ENCODE data around the gene PRDM16. TPM values are rescaled to one million over a fixed set of nuclear protein-coding genes. Genes with fewer than 3 reads are reported as not detected.

Gene PRDM16
- total RNA-seq, 1 experiment from 2014 or later, result 6.1 TPM

GRCh38 chr1:3035563-3036446, 33.2 kb upstream of the PRDM16 start:
- POLR2A ChIA-PET, result no interaction called here
- Histone ChIP-seq H3K27ac (ENCODE audit: low read depth, low read length) (no peak overlapping the region), H3K79me2 (ENCODE audit: insufficient read depth, low read length) (no peaks in the 10 kb centered on the region), H3K27me3 (ENCODE audit: insufficient read depth, low read length) (peaks cover 18% of the 10 kb centered on the region), H3K4me3 (replicated peaks in 1 of 2; ENCODE audit: low read depth in 1 of 2, low read length in 2 of 2) (no peak overlapping the region), H3K9me2 (ENCODE audit: insufficient read depth) (no peaks in the 10 kb centered on the region), H4K20me1 (ENCODE audit: insufficient read depth) (no peaks in the 10 kb centered on the region), H3K9ac (ENCODE audit: low read length) (no peak overlapping the region), H2AFZ (ENCODE audit: low read depth, low read length, poor library complexity, severe bottlenecking) (no peak overlapping the region), H3K4me1 (ENCODE audit: control insufficient read depth in 1 of 2, insufficient read depth in 2 of 2, low read length in 2 of 2) (no peaks in the 10 kb centered on the region), H3K4me2 (ENCODE audit: low read length) (no peak overlapping the region), H3K9me3 (ENCODE audit: control insufficient read depth in 1 of 2, insufficient read depth in 1 of 2, low read depth in 1 of 2, low read length in 2 of 2) (no peaks in the 10 kb centered on the region), H3K36me3 (ENCODE audit: control insufficient read depth in 1 of 2, insufficient read depth in 2 of 2, low read length in 2 of 2) (no peaks in the 10 kb centered on the region)
- ATAC-seq (no peak), DNase-seq (ENCODE audit: low read depth, low spot score) (no peak)
- CTCF ChIA-PET, result no interaction called here
- RAD21 ChIA-PET (ENCODE audit: low non-redundant PET in 1 of 2, low total read pairs in 2 of 2, uncharacterized antibody in 2 of 2, unreplicated experiment in 2 of 2), result interaction anchor here in 1 of 2 experiments (0.6 kb wide), 1 partner anchor 63 kb away, joined by 3 read pairs; no protein-coding TSS in a partner anchor
- TF ChIP-seq RAD21 (IDR thresholded peaks at IDR 0.05; ENCODE audit: low read depth) (no peak), POLR2A (IDR thresholded peaks at IDR 0.05; ENCODE audit: borderline replicate concordance, extremely low read depth, insufficient read depth, insufficient read length) (no peak), ATF3 (IDR thresholded peaks at IDR 0.05) (no peak), ZNF274 (IDR thresholded peaks at IDR 0.05; ENCODE audit: low read depth, low read length) (no peak), EZH2 (IDR thresholded peaks at IDR 0.05) (no peak), ZFX (IDR thresholded peaks at IDR 0.05) (no peak), FOSL1 (IDR thresholded peaks at IDR 0.05; ENCODE audit: low read depth) (no peak), CBX3 (IDR thresholded peaks at IDR 0.05; ENCODE audit: low read depth) (no peak), MAX (IDR thresholded peaks at IDR 0.05) (no peak), SP1 (IDR thresholded peaks at IDR 0.05; ENCODE audit: low read depth) (no peak), SIN3A (IDR thresholded peaks at IDR 0.05; ENCODE audit: low read depth) (no peak)
- intact Hi-C loops (cut with micrococcal nuclease), result no loop called here
- no TSS peak for BruUV-seq (replicated peaks)
